H9 (cell line): Measurements from ENCODE around the gene CRTAP. TPM values are rescaled to one million over a fixed set of nuclear protein-coding genes. Genes with fewer than 3 reads are reported as not detected.

Experiments
- DNase-seq: peaks from one replicate; pipeline ENCODE4 v3.0.0-alpha.2; 2017
- H2AFZ ChIP-seq: one replicate; pipeline ENCODE4 v1.6.1; 2013; ENCODE audit warnings: mild to moderate bottlenecking, low read length, control low read depth, moderate library complexity
- H2AK5ac ChIP-seq: 2 replicates; pipeline ENCODE4 v1.6.1; 2013; ENCODE audit warnings: low read length, control low read depth, mixed read lengths; ENCODE audit not compliant: insufficient read length
- H2BK120ac ChIP-seq: one replicate; pipeline ENCODE4 v1.6.1; 2013; ENCODE audit warnings: low read depth, mild to moderate bottlenecking, low read length, control low read depth, inconsistent platforms; ENCODE audit not compliant: poor library complexity, severe bottlenecking
- H2BK12ac ChIP-seq: 2 replicates; pipeline ENCODE4 v1.6.1; 2013; ENCODE audit warnings: low read length, control low read depth, mixed read lengths, low read depth; ENCODE audit not compliant: insufficient read length
- H2BK15ac ChIP-seq: 2 replicates; pipeline ENCODE4 v1.6.1; 2013; ENCODE audit warnings: low read depth, low read length, control low read depth
- H2BK20ac ChIP-seq: one replicate; pipeline ENCODE4 v1.6.1; 2013; ENCODE audit warnings: low read depth, mild to moderate bottlenecking, low read length, control low read depth, inconsistent platforms; ENCODE audit not compliant: poor library complexity, severe bottlenecking
- H2BK5ac ChIP-seq: 2 replicates; pipeline ENCODE4 v1.6.1; 2013; ENCODE audit warnings: low read length, control low read depth, mixed read lengths; ENCODE audit not compliant: insufficient read length
- H3K14ac ChIP-seq: 2 replicates; pipeline ENCODE4 v1.6.1; 2013; ENCODE audit warnings: low read length, control low read depth; ENCODE audit not compliant: insufficient read depth
- H3K18ac ChIP-seq: 2 replicates; pipeline ENCODE4 v1.6.1; 2013; ENCODE audit warnings: low read depth, mild to moderate bottlenecking, mixed read lengths, low read length, control low read depth; ENCODE audit not compliant: insufficient read length
- H3K23ac ChIP-seq: 2 replicates; pipeline ENCODE4 v1.6.1; 2013; ENCODE audit warnings: low read length, control low read depth, mixed read lengths, low read depth; ENCODE audit not compliant: insufficient read length
- H3K23me2 ChIP-seq: 2 replicates; pipeline ENCODE4 v1.6.1; 2013; ENCODE audit warnings: low read depth, mild to moderate bottlenecking, mixed read lengths, low read length, control low read depth; ENCODE audit not compliant: insufficient read length, poor library complexity, severe bottlenecking
- H3K27ac ChIP-seq: 2 replicates; pipeline ENCODE4 v1.5.1; 2013; ENCODE audit warnings: low read length, control low read depth, mixed read lengths, low read depth; ENCODE audit not compliant: insufficient read length
- H3K27me3 ChIP-seq: 2 replicates; pipeline ENCODE4 v1.6.1; 2013; ENCODE audit warnings: low read length, control low read depth, inconsistent platforms; ENCODE audit not compliant: insufficient read depth
- H3K4ac ChIP-seq: 2 replicates; pipeline ENCODE4 v1.6.1; 2013; ENCODE audit warnings: low read depth, mild to moderate bottlenecking, control low read depth, inconsistent platforms, low read length, moderate library complexity
- H3K4me1 ChIP-seq: 2 replicates; pipeline ENCODE4 v1.6.1; 2013; ENCODE audit warnings: low read length, control low read depth, inconsistent platforms; ENCODE audit not compliant: insufficient read depth
- H3K4me2 ChIP-seq: 2 replicates; pipeline ENCODE4 v1.6.1; 2013; ENCODE audit warnings: low read length, control low read depth, mixed read lengths; ENCODE audit not compliant: insufficient read length, insufficient read depth
- H3K56ac ChIP-seq: 2 replicates; pipeline ENCODE4 v1.6.1; 2013; ENCODE audit warnings: low read depth, mild to moderate bottlenecking, mixed read lengths, low read length, control low read depth; ENCODE audit not compliant: insufficient read length
- H3K79me1 ChIP-seq: 2 replicates; pipeline ENCODE4 v1.6.1; 2013; ENCODE audit warnings: low read depth, mild to moderate bottlenecking, moderate library complexity, low read length, control low read depth, inconsistent platforms; ENCODE audit not compliant: insufficient read depth, poor library complexity, severe bottlenecking
- H3K79me2 ChIP-seq: 2 replicates; pipeline ENCODE4 v1.6.1; 2013; ENCODE audit warnings: low read length, control low read depth, inconsistent platforms; ENCODE audit not compliant: insufficient read depth
- H3K9ac ChIP-seq: 2 replicates; pipeline ENCODE4 v1.6.1; 2013; ENCODE audit warnings: low read length, control low read depth, mixed read lengths; ENCODE audit not compliant: insufficient read length; ENCODE audit errors: extremely low read depth
- H3K9me3 ChIP-seq: one replicate; pipeline ENCODE4 v1.6.1; 2013; ENCODE audit warnings: low read depth, low read length, inconsistent platforms; ENCODE audit not compliant: control insufficient read depth
- H3T11ph ChIP-seq: one replicate; pipeline ENCODE4 v1.6.1; 2013; ENCODE audit warnings: mild to moderate bottlenecking, low read length, control low read depth, inconsistent platforms
- H4K20me1 ChIP-seq: one replicate; pipeline ENCODE4 v1.6.1; 2013; ENCODE audit not compliant: control insufficient read depth, insufficient read length, insufficient read depth
- H4K5ac ChIP-seq: 2 replicates; pipeline ENCODE4 v1.6.1; 2013; ENCODE audit warnings: low read depth, mild to moderate bottlenecking, mixed read lengths, low read length, control low read depth; ENCODE audit not compliant: insufficient read length
- H4K8ac ChIP-seq: replicated peaks from 2 replicates; pipeline ENCODE4 v1.6.1; 2013; ENCODE audit warnings: low read length, control low read depth, mixed read lengths, low read depth; ENCODE audit not compliant: insufficient read length
- H4K91ac ChIP-seq: 2 replicates; pipeline ENCODE4 v1.6.1; 2013; ENCODE audit warnings: low read depth, mild to moderate bottlenecking, moderate library complexity, mixed read lengths, low read length, control low read depth; ENCODE audit not compliant: insufficient read length
- H3K27ac Mint-ChIP-seq, 3 experiments: 2 replicates in 2 of 3; 3 replicates in 1 of 3; pipeline ENCODE4 v1.8.0; 2020 to 2021; ENCODE audit warnings: mixed read lengths in 3 of 3, mild to moderate bottlenecking in 1 of 3, moderate library complexity in 1 of 3
- H3K27me3 Mint-ChIP-seq: 2 replicates; pipeline ENCODE4 v1.8.0; 2021; ENCODE audit warnings: low read depth, mild to moderate bottlenecking, moderate library complexity, mixed read lengths
- H3K36me3 Mint-ChIP-seq, 3 experiments: 2 replicates in 2 of 3; 3 replicates in 1 of 3; pipeline ENCODE4 v1.8.0; 2020 to 2021; ENCODE audit warnings: low read depth in 3 of 3, mixed read lengths in 3 of 3; ENCODE audit not compliant: insufficient read depth in 1 of 3
- H3K4me1 Mint-ChIP-seq, 2 experiments: 2 replicates each; pipeline ENCODE4 v1.8.0; 2020; ENCODE audit warnings: mixed read lengths in 2 of 2
- H3K4me3 Mint-ChIP-seq, 2 experiments: 2 replicates in 1 of 2; 3 replicates in 1 of 2; pipeline ENCODE4 v1.8.0; 2020 to 2021; ENCODE audit warnings: mild to moderate bottlenecking in 2 of 2, mixed read lengths in 2 of 2, moderate library complexity in 1 of 2
- H3K9me3 Mint-ChIP-seq, 2 experiments: 2 replicates in 1 of 2; 3 replicates in 1 of 2; pipeline ENCODE4 v1.8.0; 2020; ENCODE audit warnings: mild to moderate bottlenecking in 2 of 2, mixed read lengths in 2 of 2, moderate library complexity in 1 of 2
- WGBS: extraction: QIAGEN DNeasy Blood & Tissue Kit; methylation state at CpG from one replicate; pipeline ENCODE4 v1.1.7; 2013; ENCODE audit warnings: missing lambda C conversion rate, low lambda C conversion rate, mixed read lengths; ENCODE audit not compliant: insufficient read length; ENCODE audit errors: extremely low coverage; 5-methylcytosine and 5-hydroxymethylcytosine counted together
- total RNA-seq: library from RNA; stranded (reverse); gene quantifications from 2 replicates; pipeline ENCODE4 v1.2.1, GENCODE V29; 2021
- TF ChIP-seq, protein P1 (sequence below): fragments of 200-600 bp; sonication (generic); conservative IDR thresholded peaks from 3 replicates; pipeline ENCODE4 v1.8.0; 2021; ENCODE audit warnings: antibody characterized with exemption, mild to moderate bottlenecking

CRTAP gene
- total RNA-seq, 1 experiment from 2014 or later = 159 TPM

DNA sequence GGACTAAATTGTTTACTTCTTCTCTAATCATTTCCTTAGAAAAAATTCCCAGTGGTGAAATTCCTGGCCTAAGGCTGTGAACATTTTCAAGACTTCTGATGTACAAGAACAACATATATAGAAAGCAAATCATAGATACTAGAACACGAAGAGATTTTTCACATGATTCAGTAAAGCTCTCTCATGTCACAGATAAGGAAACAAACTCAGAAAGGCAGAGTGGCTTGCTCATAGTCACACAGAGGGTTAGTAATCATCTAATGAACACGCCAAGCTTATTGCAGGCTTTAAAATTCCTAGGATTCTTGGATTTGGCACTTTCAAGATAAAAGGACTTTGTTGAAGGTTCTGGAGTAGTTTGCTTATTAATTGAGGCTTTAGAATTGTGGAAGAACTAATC lies 26.2 kb downstream of the CRTAP start:
- peaks cover 5 to 7% of the 10 kb centered on the region in 2 experiments for H3K4me1 Mint-ChIP-seq
- 0 out of 2 replicates have a peak, but pooled peaks cover 2% of the 10 kb centered on the region for H3K27me3 Mint-ChIP-seq
- no peak overlapping the region for H2BK5ac ChIP-seq
- no peak overlapping the region for H3K4me3 Mint-ChIP-seq
- TF ChIP-seq, protein P1, sequence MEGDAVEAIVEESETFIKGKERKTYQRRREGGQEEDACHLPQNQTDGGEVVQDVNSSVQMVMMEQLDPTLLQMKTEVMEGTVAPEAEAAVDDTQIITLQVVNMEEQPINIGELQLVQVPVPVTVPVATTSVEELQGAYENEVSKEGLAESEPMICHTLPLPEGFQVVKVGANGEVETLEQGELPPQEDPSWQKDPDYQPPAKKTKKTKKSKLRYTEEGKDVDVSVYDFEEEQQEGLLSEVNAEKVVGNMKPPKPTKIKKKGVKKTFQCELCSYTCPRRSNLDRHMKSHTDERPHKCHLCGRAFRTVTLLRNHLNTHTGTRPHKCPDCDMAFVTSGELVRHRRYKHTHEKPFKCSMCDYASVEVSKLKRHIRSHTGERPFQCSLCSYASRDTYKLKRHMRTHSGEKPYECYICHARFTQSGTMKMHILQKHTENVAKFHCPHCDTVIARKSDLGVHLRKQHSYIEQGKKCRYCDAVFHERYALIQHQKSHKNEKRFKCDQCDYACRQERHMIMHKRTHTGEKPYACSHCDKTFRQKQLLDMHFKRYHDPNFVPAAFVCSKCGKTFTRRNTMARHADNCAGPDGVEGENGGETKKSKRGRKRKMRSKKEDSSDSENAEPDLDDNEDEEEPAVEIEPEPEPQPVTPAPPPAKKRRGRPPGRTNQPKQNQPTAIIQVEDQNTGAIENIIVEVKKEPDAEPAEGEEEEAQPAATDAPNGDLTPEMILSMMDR = no peak
- no peak overlapping the region for H4K91ac ChIP-seq
- no peak overlapping the region for H3K23ac ChIP-seq
- H3K9me3 Mint-ChIP-seq = no peaks in the 10 kb centered on the region
- no peak overlapping the region for H2BK20ac ChIP-seq
- H3K23me2 ChIP-seq = no peaks in the 10 kb centered on the region
- H3K18ac ChIP-seq = no peak overlapping the region
- no peaks in the 10 kb centered on the region for H3K9me3 ChIP-seq
- no peak overlapping the region for H3K4me2 ChIP-seq
- no peak overlapping the region for H4K5ac ChIP-seq
- no peak overlapping the region for H3T11ph ChIP-seq
- no peaks in the 10 kb centered on the region for H3K4me1 ChIP-seq
- no peaks in the 10 kb centered on the region for H3K79me1 ChIP-seq
- no peak overlapping the region for H2BK12ac ChIP-seq
- H3K27ac ChIP-seq = no peak overlapping the region
- H4K8ac ChIP-seq = no peak overlapping the region
- no peaks in the 10 kb centered on the region for H3K27me3 ChIP-seq
- WGBS = no CpG with 5 or more reads among the region's 2 CpGs
- H3K14ac ChIP-seq = no peak overlapping the region
- no peak for DNase-seq
- no peak overlapping the region for H3K9ac ChIP-seq
- H3K36me3 Mint-ChIP-seq = peaks cover 14 to 42% (median 18%) of the 10 kb centered on the region in 3 experiments; a peak in 6 of 7 replicates
- no peak overlapping the region for H3K4ac ChIP-seq
- H4K20me1 ChIP-seq = peaks cover 2% of the 10 kb centered on the region
- no peak overlapping the region for H2AFZ ChIP-seq
- no peaks in the 10 kb centered on the region for H3K79me2 ChIP-seq
- H2BK120ac ChIP-seq = no peak overlapping the region
- no peak overlapping the region for H2AK5ac ChIP-seq
- H3K27ac Mint-ChIP-seq = peak overlapping the region in 1 of 3 experiments; percentile 28; a peak in 1 of 7 replicates
- H3K56ac ChIP-seq = no peak overlapping the region
- no peak overlapping the region for H2BK15ac ChIP-seq
